ENCODE measurements around the gene DMRTC1.
"Not testable (repeated sequence)": the region's sequence is repeated elsewhere in the genome, so short reads cannot be mapped to it uniquely, and the experiment has no call there.

The DMRTC1 gene, protein sequence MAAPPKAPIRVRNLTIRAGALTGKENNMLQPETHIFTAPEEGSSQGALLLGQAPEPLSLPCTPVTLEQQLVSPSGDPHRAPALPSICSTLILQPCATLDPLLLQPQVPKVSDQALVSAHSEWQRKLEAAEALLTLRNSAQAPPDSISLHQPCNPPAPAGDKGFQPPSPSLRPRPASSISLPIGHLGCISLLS

GRCh38 chrX:72943819-72944169 is at the start of gene DMRTC1:
Gene DMRTC1 (minus strand): TSS chrX:72943837. CDS start chrX:72875694, 68,143 bp downstream.
- not testable (repeated sequence) for DNase-seq

DNA sequence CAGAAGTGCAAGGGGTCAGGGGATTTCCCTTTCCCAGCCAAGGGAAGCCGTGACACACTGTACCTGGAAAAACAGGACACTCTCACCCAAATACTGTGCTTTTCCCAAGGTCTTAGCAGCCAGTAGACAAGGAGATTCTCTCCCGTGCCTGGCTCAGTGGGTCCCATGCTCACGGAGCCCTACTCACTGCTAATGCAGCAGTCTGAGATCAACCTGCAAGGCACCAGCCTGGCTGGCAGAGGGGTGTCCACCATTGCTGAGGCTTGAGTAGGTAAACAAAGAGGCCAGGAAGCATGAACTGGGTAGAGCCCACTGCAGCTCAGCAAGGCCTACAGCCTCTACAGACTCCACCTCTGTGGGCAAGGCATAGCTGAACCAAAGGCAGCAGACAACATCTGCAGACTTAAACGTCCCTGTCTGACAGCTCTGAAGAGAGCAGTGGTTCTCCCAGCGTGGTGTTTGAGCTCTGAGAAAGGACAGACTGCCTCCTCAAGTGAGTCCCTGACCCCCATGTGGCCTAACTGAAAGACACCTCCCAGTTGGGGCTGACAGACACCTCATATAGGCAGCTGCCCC is 37.3 kb upstream of the DMRTC1 start:
- DNase-seq, result not testable (repeated sequence)

- not testable (repeated sequence) for DNase-seq
Observed at GRCh38 chrX:72974885-72975284, 31.2 kb upstream of the DMRTC1 start.

DNA sequence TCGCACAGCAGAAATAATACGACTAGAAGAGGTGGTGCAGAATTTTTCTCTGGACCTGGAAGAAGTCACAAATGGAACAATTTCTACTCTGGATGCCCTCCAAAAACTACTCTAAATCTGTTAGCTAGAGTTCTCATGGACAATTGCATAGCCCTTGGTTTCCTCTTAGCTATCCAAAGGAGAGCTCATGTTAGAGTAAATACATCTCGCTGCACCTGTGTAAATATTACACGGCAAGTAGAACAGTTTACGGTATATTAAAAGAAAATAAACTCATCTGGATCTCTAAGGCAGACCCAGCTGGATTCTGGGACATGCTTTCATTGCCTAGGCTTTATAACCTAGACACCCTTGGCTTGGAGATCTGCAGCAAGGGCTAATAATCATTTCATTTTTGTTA is 28.2 kb upstream of the DMRTC1 start:
- not testable (repeated sequence) for DNase-seq

GRCh38 chrX:72959971-72960370 is 16.3 kb upstream of the DMRTC1 start:
- DNase-seq, result not testable (repeated sequence)

GRCh38 chrX:72943035-72943818 is 410 bp downstream of the DMRTC1 start:
- DNase-seq, result not testable (repeated sequence)

DNA sequence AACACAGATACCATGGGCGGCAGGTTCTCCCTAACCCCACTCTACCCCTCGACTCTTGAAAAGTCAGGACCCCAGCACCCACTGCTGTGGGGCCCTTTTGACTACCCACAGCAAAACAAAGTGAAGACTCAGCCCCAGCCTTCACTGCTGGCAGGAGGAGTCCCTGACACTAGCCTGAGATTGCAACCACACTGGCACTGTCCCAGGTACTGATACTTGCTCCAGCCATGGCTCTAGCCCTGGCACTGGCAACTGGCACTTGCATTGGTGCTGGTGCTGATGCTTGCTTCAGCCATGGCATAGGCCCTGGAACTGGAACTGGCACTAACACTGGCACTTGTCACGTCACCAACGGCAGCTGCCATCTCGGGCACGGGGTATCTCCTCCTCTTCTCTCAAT is 1.4 kb downstream of the DMRTC1 start:
- not testable (repeated sequence) for DNase-seq

- not testable (repeated sequence) for DNase-seq
Observed at GRCh38 chrX:72937906-72938305, 5.7 kb downstream of the DMRTC1 start, which contains the start of gene FAM236A. Gene FAM236A (plus strand): TSS chrX:72938206. CDS start chrX:72938263, 57 bp downstream.

- DNase-seq, result not testable (repeated sequence)
Observed at GRCh38 chrX:72936882-72937455, 6.7 kb downstream of the DMRTC1 start.

DNA sequence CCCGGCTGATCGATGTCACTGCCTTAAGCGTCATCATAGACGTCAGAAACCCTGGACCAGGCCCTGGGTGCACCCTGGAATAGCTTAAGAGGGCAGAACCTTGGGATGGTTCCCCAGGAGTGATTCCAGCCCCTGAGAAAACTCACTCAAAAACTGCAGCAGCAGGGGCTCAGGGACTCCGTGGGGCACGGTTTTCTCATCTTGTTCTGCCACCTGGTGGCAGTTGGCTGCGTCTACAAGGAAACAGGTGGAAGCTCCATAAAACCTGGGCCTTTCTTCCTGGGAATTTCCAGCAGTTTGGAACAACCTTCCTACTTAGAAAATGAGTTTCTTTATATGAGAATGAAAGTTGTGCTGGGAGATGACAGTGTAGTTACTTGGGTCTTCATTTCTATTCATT is 7.2 kb downstream of the DMRTC1 start:
- DNase-seq, result not testable (repeated sequence)

GRCh38 chrX:72932283-72932682 is 11.4 kb downstream of the DMRTC1 start:
- not testable (repeated sequence) for DNase-seq

DNA sequence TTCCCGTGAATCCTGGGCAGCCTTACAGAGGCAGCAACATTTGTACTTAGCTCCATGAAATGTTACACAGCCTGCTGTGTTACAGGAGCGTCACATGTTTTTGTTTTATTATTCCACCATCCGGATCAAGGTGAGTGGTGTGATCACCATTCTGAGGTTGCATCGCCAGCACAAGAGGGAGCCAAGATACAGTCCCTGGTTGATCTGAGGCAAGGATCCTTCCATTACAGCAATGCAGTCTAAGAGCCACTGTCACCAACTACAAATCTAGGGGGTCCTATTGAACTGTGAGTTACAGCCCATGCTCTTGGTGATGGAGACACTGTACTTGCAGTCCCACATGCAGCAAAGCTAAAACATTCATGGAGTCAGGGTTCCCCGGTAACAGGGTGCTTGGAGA is 27.5 kb downstream of the DMRTC1 start:
- not testable (repeated sequence) for DNase-seq

DNA sequence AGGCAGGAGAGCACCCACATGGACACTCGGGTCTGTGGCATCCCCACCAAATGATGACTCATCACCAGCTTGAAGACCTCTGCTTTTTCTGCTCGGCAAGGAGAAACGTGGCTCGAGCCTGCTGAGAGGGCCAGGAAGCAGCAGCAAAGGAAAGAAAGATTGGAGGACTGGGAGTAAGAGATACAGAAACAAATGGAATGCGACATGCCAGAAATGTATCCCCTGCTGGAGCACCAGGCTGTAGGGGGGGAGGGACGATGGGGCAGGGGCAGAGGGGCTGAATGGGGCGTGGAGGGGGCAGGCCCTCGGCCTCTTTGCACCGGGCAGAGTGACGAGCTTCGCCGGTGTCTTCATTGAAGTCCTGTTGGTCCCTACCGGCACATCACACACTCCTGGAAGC is 31.3 kb downstream of the DMRTC1 start, which contains the start of gene FAM236C:
FAM236C (plus strand) TSS at position 301 of the 400 bp plus-strand sequence. CDS start 100 bp downstream, outside the sequence.
- DNase-seq, result not testable (repeated sequence)

- not testable (repeated sequence) for DNase-seq
Observed at GRCh38 chrX:72889740-72890139, 53.9 kb downstream of the DMRTC1 start.

DNA sequence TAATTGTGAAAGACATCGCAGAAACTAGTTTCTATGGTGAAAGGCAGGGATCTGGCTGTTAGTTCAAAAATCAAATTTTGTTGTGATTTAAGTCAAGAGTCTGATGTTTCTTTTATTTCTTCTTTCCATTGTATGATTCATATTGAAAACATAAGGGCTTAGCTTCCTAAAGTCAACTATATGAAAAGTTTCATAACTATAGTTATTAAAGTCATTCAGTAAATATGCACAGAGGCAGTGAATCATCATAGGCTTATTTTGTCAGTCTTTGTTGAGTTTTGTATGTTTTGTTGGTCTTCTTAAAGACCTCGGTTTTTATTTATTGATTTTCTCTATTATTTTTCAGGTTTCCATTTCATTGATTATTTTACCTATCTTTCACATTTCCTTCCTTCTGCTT is 60.7 kb downstream of the DMRTC1 start:
- DNase-seq, result not testable (repeated sequence)

GRCh38 chrX:72837532-72837931 is 106.1 kb downstream of the DMRTC1 start:
- not testable (repeated sequence) for DNase-seq

- DNase-seq, result not testable (repeated sequence)
Observed at GRCh38 chrX:72830701-72831100, 112.9 kb downstream of the DMRTC1 start.

All from inflammatory macrophage treated with lipopolysaccharide for 4 hours (primary cell).